Measurements from ENCODE around the gene IL10RB.

The IL10RB gene

DNA sequence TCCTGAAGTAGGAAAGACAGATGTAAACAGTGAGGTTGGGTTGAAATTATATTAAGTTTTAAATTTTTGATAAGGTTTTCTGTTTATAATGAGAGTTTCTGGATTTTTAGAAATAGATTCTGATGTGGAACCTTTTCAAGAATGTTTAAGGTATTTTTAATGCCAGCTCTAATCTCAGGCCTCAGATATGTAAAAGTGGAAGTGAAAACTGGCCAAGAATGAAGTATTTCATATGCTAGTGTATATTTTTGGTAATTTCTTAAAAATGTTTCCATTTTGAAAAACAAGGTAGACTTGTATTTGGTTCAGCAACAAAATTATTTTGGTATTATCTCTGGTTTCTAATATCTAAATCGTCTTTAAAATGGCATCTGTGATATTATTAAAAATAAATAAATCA lies 73.0 kb downstream of the IL10RB start:
- DNase-seq: no peak

GRCh38 chr21:33339918-33340317 lies 73.8 kb downstream of the IL10RB start:
- DNase-seq: no peak

- no peak for DNase-seq
Measured at GRCh38 chr21:33345751-33346238, 79.6 kb downstream of the IL10RB start.

All from stimulated activated naive CD4-positive, alpha-beta T cell (primary cell).